ENCODE results near the gene ZNRF1. TPM values are rescaled to one million over a fixed set of nuclear protein-coding genes. Genes with fewer than 3 reads are reported as not detected.

ZNRF1 gene
- total and polyA plus RNA-seq, 2 of the 8 experiments (the other 6 are each of a cell fraction or from before 2014, with no cell fraction given), result 33.5 to 52.9 TPM

DNA sequence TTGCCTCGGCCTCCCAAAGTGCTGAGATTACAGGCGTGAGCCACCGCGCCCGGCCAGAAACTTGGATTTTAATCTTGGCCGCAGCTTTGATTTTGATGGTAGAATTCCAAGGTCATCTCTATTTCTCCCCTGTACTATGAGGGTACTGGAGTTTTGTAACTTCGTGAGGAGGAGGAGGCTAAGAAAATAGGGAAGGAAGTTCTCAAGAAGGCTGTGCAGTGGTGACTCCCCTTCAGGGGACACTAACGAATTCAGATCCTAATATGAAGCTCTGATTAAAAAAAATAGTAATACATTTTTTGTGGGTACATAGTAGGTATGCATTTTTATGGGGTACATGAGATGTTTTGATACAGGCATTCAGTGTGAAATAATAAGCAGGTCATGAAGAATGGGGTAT, 61.9 kb downstream of the ZNRF1 start:
- 80% methylated on average over 8 of the region's 8 CpGs; no CpG with 5 or more reads in 1 of the 2 experiments for WGBS, 2 experiments (ENCODE audit: extremely low coverage in 1 of 2, insufficient coverage in 1 of 2, insufficient read length in 1 of 2, insufficient replicate concordance in 2 of 2, low coverage in 1 of 2, low lambda C conversion rate in 2 of 2, missing lambda C conversion rate in 1 of 2)
- Histone ChIP-seq H3K23ac (ENCODE audit: insufficient read length) (no peak overlapping the region), H3K27ac (ENCODE audit: low read depth, low read length) (no peak overlapping the region), H2AK5ac (ENCODE audit: low read depth, low read length) (no peak overlapping the region), H3K79me1 (ENCODE audit: low read depth, low read length) (peaks cover 12% of the 10 kb centered on the region), H4K20me1 (replicated peaks in 1 of 2; ENCODE audit: control insufficient read depth in 1 of 2, insufficient read depth in 2 of 2, low read length in 2 of 2) (peaks cover 4 to 18% of the 10 kb centered on the region in 2 experiments), H3K79me2 (ENCODE audit: control insufficient read depth in 1 of 2, insufficient read depth in 2 of 2, low read length in 2 of 2) (peaks cover 3 to 90% of the 10 kb centered on the region in 2 experiments; a peak in 3 of 4 replicates), H2BK5ac (ENCODE audit: low read depth, low read length) (no peak overlapping the region), H2BK12ac (ENCODE audit: low read depth, low read length) (no peak overlapping the region), H2BK20ac (ENCODE audit: low read length) (no peak overlapping the region), H3K18ac (ENCODE audit: extremely low read depth, low read length) (no peak overlapping the region), H4K91ac (replicated peaks; ENCODE audit: insufficient read length, low read length) (no peak overlapping the region), H3K4me3 (ENCODE audit: extremely low read depth in 1 of 4, insufficient read depth in 2 of 4, low read depth in 3 of 4, low read length in 4 of 4) (no peak overlapping the region), H2AFZ (ENCODE audit: low read length) (no peak overlapping the region), H3K36me3 (ENCODE audit: control insufficient read depth in 2 of 4, insufficient read depth in 4 of 4, low read length in 3 of 4) (no peaks in the 10 kb centered on the region; a peak in 1 of 8 replicates), H3K23me2 (ENCODE audit: low read depth, low read length) (no peaks in the 10 kb centered on the region), H2BK15ac (ENCODE audit: low read length) (no peak overlapping the region), H3K9me3 (ENCODE audit: insufficient read depth in 2 of 2, low read depth in 1 of 2, low read length in 1 of 2) (no peaks in the 10 kb centered on the region), H3K56ac (replicated peaks; ENCODE audit: insufficient read length, low read depth, low read length) (no peak overlapping the region), H3K14ac (ENCODE audit: insufficient read length) (no peak overlapping the region), H4K8ac (ENCODE audit: extremely low read depth, insufficient read depth, low read length) (no peak overlapping the region), H3K4ac (replicated peaks; ENCODE audit: insufficient read length, low read depth, low read length) (no peak overlapping the region), H3K4me1 (replicated peaks in 1 of 4; ENCODE audit: control insufficient read depth in 3 of 4, insufficient read depth in 4 of 4, low read length in 3 of 4) (peaks cover 8 to 16% (median 8%) of the 10 kb centered on the region in 4 experiments; a peak in 6 of 7 replicates), H2BK120ac (replicated peaks; ENCODE audit: low read depth, low read length) (no peak overlapping the region), H4K5ac (ENCODE audit: insufficient read length, low read depth, low read length) (no peak overlapping the region), H3K4me2 (ENCODE audit: insufficient read depth in 1 of 2, low read depth in 2 of 2, low read length in 2 of 2) (no peak overlapping the region), H3K9ac (replicated peaks in 1 of 4; ENCODE audit: extremely low read depth in 1 of 4, low read depth in 3 of 4, low read length in 3 of 4) (no peak overlapping the region), H3K27me3 (replicated peaks in 1 of 4; ENCODE audit: control insufficient read depth in 3 of 4, extremely low read depth in 1 of 4, insufficient read depth in 3 of 4, low read length in 3 of 4) (no peaks in the 10 kb centered on the region)
- ChIA-PET CTCF (ENCODE audit: partially characterized antibody) (interaction anchor here (0.9 to 4.5 kb wide), 6 partner anchors 9 to 62 kb away, joined by 3 to 25 read pairs (median 4); partner anchors contain the start of gene ZNRF1), POLR2A (ENCODE audit: partially characterized antibody) (no interaction called here)
- no peak for DNase-seq (ENCODE audit: low read depth in 1 of 2, low spot score in 2 of 2)
- FAIRE-seq, result no peak
- no peak for TF ChIP-seq SRF (IDR thresholded peaks at IDR 0.05; ENCODE audit: low read depth, low read length)
- TF ChIP-seq JUN (IDR thresholded peaks at IDR 0.05; ENCODE audit: low read depth, low read length), result no peak
- no peak for TF ChIP-seq POLR2AphosphoS5 (IDR thresholded peaks at IDR 0.05; ENCODE audit: low read depth, low read length)
- no peak for TF ChIP-seq CHD1 (IDR thresholded peaks at IDR 0.05; ENCODE audit: low read depth, low read length)
- no peak for TF ChIP-seq ZNF274 (IDR thresholded peaks at IDR 0.05; ENCODE audit: borderline replicate concordance, extremely low read depth, low read length)
- no peak for TF ChIP-seq KDM5A (IDR thresholded peaks at IDR 0.05; ENCODE audit: low read length)
- TF ChIP-seq HDAC2 (IDR thresholded peaks at IDR 0.05; ENCODE audit: borderline replicate concordance in 1 of 2, low read depth in 2 of 2, low read length in 2 of 2), result no peak
- TF ChIP-seq TBP (IDR thresholded peaks at IDR 0.05; ENCODE audit: low read depth, low read length), result no peak
- TF ChIP-seq ASH2L (IDR thresholded peaks at IDR 0.05; ENCODE audit: low read length), result no peak

All from H1 (cell line).